GM21717 (cell line): ENCODE results near the gene GHDC.
"Not testable (repeated sequence)": the region's sequence is repeated elsewhere in the genome, so short reads cannot be mapped to it uniquely, and the experiment has no call there.

Experiments
- ATAC-seq: cut with Tn5 transposase; IDR thresholded peaks from one replicate; pipeline ENCODE4 v1.9.1; 2021; ENCODE audit warnings: mild to moderate bottlenecking, moderate library complexity; ENCODE audit not compliant: unreplicated experiment

Gene GHDC

GRCh38 chr17:42159796-42160530 is 34.3 kb downstream of the GHDC start:
- ATAC-seq, result no peak

- ATAC-seq, result no peak
These were observed 38.7 kb downstream of the GHDC start for GRCh38 chr17:42155614-42156045.

- ATAC-seq, result no peak
These were observed 40.2 kb downstream of the GHDC start for GRCh38 chr17:42153919-42154742.

GRCh38 chr17:42146911-42147607 is 47.2 kb downstream of the GHDC start:
- ATAC-seq, result no peak

- ATAC-seq, result not testable (repeated sequence)
These were observed 51.2 kb downstream of the GHDC start for GRCh38 chr17:42143138-42143537.

- ATAC-seq, result no peak
These were observed 51.9 kb downstream of the GHDC start for GRCh38 chr17:42142371-42142896.

- ATAC-seq, result no peak
These were observed 52.9 kb downstream of the GHDC start for GRCh38 chr17:42141382-42141781.

GRCh38 chr17:42140690-42141089 is 53.6 kb downstream of the GHDC start:
- not testable (repeated sequence) for ATAC-seq
